Activated CD4-positive, alpha-beta T cell treated with anti-CD3 and anti-CD28 coated beads, Interleukin-2, Interleukin-6, amounts not matched to agents 100 ng/mL and 50 ng/mL, durations not matched to agents 16 hours and 8 hours (primary cell): ENCODE data around the gene WDR6.
A peak's percentile ranks its signal among the peaks of the same experiment; 100 is the strongest.
"Not testable (repeated sequence)": the region's sequence is repeated elsewhere in the genome, so short reads cannot be mapped to it uniquely, and the experiment has no call there.

Source experiments
- DNase-seq: peaks from one replicate; pipeline ENCODE4 v3.0.0-alpha.2; 2020

The WDR6 gene

DNA sequence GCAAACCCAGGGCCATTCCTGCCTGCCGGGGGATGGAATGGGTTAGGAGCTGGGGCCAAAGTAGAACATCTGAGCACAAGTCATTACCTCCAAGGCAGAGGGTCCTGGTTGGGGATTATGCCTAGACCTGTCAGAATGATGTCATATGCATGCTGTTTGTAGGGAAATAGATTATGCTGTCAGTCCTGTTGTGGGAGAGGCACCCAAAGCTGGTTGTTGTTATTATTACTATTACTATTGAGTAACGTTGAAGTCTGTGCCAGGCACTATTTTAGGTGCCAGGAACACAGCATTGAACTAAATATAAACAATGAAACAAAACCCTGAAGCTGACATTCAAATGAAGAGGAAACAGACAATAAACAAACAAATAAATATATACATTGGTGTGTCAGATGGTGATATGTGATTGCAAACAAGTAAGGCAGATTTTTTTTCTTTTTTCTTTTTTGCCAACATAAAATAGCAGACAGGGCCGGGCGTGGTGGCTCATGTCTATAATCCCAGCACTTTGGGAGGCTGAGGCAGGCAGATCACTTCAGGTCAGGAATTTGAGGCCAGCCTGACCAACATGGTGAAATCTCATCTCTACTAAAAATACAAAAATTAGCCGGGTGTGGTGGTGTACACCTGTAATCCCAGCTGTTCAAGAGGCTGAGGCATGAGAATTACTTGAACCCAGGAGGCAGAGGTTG, 15.2 kb upstream of the WDR6 start:
- DNase-seq, result no peak

DNA sequence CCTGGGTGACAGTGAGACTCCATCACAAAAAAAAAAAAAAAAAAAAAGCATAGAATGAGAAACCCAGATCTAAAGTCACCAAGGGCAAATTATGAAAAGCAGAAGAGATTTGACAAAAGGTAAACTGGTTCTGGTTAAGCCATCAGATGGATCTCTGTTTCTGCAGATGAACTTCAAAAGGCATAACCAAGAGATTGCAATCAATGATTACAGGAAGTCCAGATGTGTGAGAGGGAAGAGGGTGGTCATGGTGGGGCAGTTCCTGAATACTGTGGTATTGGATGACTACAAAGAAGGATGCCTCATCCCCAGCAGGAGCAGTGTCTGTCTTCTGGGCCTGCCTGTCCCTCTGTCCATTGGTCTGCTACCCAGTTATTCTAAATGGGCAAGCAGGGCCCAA, 13.4 kb upstream of the WDR6 start:
- no peak for DNase-seq

DNA sequence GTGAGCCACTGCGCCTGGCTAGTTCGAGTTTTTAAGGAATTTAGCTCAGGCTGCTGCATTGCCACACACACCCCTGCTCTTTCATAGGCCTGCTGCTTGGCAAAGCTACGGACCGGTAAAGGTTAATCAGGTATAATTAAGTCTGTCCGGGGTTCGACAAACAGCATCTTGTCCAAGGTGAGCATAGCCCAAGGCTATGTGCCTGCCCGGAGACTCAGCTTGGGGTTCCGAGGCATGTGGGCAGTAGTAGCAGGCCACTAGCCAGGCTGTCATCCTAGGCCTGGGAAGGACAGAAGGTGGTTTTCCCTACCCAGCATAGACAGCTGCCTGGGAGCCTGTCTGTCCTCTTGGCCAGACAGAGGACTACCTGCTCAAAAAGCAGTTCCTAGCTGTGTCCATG, 10.6 kb upstream of the WDR6 start:
- DNase-seq, result no peak

DNA sequence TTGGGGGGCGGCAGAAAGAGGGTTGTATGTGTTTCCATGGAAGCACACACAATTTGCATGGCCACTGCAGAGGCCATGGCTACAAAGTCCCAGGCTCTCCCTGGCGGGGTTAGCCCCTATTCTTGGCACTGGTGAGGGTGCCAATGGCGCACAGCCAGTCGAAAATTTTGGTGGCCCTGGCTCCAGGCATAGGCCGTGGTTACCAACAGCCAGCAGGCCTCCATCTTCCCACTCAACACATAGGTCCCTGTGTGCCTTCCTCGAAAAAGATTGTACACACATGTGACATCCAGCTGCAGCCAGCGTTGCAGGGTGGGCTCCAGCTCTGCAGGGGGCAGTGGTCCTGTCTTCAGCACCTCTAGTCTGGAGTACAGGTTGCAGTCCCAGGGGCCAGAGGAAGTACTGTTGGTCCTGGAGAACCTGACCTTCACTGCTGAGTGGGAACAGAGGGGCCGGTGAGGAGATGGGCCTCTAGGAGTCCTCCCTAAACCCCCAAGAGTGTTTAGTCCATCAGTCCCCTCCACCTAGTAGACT, 10.0 kb upstream of the WDR6 start:
- DNase-seq, result no peak

DNA sequence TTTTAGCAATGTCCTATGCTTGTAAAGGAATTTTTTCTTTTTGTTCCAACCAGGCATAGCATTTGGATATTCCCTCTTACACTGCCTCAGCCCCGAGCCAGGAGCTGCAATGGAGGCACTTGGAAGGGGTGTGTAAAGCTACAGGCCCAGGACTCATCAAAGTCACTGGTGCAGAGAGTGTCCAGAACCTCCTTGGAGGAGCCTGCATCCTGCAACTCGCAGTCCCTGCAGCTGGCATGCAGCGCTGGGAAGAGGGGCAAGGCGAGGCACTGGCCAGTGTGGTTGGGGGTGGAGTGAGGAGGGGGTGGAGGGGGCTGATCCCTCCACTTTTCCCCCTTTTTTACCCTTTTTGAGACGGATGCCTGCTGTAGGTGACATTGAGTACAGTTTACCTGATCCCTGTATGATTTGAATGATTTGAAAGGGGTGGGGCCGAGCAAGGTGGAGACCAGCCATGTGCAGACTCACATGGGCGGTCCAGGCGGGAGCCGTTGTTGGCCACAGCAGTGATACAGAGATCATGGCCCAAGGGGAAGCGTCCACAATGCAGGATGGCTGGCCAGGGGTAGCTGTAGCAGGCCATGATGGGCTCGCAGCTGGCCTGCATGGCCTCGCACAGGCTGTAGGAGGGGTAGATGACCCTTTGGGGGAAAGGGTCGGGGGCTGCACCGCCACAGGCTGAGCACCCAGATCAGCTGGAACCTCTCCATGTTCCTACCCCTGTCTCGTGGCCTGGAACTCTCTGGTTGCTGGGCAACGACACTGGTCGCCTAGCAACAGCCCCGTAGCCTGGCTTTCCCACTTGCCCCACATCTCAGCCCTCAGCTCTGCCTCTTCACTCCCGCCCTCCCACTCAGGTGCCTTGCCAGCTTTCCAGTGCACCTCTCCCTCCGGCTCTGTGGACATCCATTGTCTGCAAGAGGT, 9.2 kb upstream of the WDR6 start:
- no peak for DNase-seq

DNA sequence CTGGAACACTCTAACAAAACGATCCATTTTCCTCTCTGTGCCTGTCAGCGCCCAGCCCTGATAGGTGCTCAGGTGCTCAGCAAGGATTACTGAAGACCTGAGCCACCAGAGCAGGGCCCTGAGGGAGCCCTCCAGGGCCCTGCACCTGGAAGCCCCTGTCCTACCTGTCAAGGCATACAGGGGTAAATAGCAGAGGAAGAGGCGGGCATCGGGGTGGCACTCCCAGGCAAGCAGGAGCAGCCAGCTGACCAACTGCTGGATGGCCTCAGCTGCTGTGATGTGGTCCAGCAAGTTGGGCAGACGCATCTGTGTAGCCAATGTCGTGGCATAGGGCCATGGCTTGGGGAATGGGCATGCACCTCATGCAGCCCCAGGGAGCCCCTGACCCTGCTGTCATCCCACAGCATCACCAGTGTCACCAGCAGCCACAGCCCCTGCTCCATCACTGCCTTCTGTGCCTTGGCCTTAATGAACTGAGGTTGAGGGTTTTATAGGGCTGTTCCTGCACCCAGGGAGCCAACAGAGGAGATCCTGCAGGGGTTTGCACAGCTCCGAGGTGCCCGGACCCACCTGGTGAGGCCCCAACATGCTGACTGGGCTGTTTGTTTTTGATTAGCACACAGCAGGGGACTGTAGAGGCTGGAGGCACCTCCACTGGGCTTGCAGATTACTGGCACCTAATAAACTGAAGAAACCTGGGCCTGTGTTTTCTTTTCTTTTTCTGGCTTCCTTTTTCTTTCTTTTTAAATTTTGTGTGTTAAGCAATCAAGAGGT, 7.9 kb upstream of the WDR6 start:
- no peak for DNase-seq

DNA sequence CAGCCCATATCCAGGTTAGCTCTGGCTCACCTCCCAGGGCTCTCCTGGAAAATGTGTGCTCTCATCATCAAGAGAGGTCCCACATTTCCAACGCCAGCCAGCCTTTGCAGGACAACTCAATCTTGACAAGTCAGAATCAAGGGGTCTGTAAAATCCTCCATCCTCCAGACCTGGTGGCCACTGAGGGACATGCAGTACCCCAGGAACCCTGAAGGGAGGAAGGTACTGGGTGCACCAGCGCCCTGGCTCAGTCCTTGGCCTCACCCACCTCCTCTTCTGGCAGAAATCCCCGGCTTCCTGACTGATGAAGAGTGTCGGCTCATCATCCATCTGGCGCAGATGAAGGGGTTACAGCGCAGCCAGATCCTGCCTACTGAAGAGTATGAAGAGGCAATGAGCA, 6.0 kb upstream of the WDR6 start:
- DNase-seq, result no peak

DNA sequence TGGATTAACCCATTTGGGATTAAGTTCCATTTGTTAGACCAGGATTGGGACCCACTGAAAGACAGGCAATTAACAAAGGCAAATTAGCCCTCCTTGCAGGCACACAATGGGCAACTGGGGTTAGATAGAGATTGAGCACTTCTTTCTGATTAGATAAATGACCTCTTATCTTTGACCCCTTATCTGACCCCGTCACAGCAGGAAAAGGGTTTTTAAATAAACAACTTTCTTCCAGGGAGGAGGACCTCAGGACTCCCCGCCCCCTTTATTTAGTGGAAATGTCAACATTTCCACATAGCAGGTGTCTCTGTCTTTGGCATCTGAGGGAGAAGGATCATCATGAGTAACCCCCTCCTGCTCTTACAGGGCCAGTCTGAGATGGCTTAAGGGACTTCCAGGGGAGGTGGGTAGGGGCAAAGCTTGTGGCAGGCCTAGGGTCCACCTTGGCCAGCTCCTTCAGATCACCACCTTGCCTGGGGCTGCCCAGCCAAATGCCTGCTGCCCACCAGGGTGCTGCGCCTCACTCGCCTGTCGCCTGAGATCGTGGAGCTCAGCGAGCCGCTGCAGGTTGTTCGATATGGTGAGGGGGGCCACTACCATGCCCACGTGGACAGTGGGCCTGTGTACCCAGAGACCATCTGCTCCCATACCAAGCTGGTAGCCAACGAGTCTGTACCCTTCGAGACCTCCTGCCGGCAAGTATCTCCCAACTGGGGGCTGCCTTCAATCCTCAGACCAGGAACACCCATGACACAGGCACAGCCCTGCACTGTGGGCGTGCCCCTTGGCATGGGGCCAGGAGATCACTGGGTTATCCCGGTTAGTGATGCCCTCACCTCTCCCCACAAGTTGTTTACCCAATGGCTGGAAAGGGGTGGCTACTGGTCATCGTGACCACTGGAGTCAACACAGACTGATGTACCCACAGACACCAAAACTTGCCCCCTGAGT, 2.6 kb upstream of the WDR6 start:
- no peak for DNase-seq

DNA sequence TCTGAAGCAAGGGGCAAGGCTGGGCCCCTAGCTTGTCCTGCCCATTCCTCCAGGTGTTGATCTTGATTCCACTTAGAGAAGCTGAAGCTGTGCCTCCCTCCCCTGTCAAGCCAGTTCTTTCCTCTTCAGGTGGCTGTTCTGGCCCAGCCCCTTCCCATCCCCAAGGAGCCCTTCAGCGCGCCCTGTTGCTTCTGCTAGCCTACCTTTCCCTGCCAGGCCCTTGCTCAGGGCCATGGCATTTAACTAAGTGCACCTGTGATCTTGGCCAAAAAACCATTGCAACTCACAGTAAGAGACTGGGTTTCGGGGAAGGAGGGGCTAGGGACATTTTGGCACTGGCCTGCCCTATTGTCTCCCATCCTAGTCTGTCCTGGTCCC, 1.9 kb upstream of the WDR6 start:
- DNase-seq, result no peak

DNA sequence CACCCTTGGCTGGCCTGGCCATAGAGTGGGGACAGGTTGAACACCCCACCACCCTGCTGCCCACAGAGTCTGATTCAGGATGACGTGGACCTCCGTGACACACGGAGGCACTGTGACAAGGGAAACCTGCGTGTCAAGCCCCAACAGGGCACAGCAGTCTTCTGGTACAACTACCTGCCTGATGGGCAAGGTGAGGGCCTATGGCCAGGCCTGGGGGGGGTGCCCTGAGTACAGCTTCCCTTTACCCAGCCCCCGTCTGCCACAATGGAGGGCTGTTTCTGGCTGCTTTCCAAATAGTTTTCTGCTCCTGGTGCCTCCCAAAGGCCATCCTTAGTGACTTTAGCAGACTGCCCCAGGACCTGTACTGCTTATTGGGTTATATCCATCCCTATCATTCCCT, 1.2 kb upstream of the WDR6 start:
- DNase-seq, result no peak

DNA sequence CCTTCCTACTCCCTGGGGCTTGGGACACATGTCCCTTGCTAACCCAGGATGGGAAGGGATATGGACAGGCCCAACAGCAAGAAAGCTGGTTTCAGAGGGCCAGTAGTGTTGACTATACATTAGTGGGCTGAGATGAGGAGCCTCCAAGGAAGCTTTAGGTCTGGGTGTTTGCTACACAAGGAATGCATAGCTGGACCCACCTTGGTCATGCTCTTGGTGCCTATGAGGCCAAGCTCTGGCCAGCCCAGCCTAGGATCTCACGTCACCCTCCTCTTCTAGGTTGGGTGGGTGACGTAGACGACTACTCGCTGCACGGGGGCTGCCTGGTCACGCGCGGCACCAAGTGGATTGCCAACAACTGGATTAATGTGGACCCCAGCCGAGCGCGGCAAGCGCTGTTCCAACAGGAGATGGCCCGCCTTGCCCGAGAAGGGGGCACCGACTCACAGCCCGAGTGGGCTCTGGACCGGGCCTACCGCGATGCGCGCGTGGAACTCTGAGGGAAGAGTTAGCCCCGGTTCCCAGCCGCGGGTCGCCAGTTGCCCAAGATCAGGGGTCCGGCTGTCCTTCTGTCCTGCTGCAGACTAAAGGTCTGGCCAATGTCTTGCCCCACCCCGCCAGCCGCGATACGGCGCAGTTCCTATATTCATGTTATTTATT, 653 bp upstream of the WDR6 start:
- no peak for DNase-seq

DNA sequence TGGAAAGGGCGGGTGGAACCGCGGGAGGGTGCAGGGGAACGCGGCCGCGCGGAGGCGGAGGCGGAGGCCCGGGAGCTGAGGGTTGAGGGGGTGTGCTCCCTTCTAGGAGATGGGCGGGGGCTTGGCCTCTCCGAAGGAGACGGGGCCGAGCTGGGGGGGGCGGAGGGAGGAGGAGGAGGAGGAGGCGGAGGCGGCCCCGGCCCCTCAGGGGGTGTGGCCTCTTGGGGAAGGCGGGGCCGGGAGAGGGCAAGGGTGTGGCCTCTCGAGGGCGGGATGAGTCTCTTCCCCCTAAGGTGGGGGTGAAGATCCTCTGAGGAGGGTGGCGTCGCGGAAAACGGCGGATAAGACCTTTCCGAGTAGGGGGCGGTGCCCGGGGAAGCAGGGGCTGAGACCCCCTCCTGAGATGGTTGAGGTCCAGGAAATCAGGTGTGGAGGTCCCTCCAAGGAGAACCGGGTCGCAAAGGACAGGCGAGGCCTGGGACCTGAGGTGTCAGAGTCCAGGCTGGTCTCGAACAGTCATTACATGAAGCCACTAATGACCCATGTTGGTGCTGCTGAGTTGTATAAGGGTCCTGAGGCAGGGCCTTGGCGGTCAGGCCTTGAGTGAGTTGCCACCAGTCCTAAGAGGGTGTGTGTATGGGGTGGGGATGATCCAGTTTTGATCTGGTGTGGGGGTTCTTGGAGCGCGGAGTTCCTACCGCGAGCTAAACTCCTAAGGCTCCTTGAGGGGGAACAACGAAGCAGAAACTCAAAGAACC, 759 bp downstream of the WDR6 start:
- DNase-seq, result peak; percentile 95

DNA sequence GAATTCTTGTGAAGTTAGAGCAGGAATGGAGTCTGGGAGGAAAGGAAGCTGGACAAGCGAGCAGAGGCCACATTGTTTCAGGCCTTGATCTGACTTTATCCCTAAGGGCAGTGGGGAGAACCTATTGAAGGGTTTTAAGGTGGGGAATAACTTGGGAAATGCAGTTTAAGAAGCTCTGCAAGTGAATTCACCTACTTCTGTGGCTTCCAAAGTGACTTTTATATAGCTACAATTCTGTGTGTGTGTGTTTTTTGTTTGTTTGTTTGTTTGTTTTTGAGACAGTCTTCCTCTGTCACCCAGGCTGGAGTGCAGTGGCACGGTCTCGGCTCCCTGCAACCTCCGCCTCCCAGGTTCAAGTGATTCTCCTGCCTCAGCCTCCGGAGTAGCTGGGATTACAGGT, 1.4 kb downstream of the WDR6 start:
- DNase-seq, result not testable (repeated sequence)

DNA sequence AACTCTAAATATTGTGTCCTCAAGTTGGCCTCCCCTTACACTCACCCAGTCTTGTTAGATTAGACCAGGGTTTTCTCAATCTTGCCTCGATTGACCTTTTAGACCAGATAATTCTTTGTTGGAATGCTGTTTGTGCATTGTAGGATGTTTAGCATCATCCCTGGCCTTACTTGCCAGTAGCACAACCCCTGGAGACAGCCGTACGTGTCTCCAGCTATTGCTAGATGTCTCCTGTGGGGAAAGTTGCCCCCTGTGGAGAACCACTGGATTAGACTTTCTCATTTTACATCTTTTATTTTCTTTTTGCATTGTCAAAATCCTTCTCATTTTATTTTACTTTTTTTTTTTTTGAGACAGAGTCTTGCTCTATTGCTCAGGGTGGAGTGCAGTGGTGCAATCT, 2.2 kb downstream of the WDR6 start:
- no peak for DNase-seq

DNA sequence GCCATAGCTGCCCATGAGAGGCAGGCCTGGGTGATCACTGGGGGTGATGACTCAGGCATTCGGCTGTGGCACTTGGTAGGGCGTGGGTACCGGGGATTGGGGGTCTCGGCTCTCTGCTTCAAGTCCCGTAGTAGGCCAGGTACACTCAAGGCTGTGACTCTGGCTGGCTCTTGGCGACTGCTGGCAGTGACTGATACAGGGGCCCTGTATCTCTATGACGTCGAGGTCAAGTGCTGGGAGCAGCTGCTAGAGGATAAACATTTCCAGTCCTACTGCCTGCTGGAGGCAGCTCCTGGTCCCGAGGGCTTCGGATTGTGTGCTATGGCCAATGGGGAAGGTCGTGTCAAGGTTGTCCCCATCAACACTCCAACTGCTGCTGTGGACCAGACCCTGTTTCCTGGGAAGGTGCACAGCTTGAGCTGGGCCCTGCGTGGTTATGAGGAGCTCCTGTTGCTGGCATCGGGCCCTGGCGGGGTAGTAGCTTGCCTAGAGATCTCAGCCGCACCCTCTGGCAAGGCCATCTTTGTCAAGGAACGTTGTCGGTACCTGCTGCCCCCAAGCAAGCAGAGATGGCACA, 5.3 kb downstream of the WDR6 start:
- DNase-seq, result no peak

DNA sequence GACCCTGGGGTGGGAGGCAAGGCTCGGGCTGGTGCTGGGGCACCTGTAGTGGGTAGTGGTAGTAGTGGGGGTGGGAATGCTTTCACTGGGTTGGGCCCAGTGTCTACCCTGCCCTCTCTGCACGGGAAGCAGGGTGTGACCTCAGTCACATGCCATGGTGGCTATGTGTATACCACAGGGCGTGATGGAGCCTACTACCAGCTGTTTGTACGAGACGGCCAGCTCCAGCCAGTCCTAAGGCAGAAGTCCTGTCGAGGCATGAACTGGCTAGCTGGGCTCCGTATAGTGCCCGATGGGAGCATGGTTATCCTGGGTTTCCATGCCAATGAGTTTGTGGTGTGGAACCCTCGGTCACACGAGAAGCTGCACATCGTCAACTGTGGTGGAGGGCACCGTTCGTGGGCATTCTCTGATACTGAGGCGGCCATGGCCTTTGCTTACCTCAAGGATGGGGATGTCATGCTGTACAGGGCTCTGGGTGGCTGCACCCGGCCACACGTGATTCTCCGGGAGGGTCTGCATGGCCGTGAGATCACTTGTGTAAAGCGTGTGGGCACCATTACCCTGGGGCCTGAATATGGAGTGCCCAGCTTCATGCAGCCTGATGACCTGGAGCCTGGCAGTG, 6.0 kb downstream of the WDR6 start:
- DNase-seq, result no peak

DNA sequence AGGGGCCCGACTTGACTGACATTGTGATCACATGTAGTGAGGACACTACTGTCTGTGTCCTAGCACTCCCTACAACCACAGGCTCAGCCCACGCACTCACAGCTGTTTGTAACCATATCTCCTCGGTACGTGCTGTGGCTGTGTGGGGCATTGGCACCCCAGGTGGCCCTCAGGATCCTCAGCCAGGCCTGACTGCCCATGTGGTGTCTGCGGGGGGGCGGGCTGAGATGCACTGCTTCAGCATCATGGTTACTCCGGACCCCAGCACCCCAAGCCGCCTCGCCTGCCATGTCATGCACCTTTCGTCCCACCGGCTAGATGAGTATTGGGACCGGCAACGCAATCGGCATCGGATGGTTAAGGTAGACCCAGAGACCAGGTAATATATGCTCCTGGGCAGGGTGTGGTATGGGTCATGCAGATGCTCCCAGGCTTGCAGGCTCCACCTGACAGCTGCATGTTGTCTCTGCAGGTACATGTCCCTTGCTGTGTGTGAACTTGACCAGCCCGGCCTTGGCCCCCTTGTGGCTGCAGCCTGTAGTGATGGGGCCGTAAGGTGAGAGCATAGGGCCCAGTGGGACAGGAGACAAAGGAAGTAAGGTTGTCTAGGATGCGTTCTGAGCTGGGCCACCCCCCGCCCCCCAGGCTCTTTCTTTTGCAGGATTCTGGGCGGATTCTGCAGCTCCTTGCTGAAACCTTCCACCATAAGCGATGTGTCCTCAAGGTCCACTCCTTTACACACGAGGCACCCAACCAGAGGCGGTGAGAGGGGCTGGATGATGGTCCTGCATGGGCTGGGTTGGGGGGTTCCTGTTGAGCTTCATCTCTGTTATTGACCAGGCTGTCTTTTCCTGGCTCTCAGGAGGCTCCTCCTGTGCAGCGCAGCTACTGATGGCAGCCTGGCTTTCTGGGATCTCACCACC, 6.8 kb downstream of the WDR6 start:
- peak; percentile 66 for DNase-seq

DNA sequence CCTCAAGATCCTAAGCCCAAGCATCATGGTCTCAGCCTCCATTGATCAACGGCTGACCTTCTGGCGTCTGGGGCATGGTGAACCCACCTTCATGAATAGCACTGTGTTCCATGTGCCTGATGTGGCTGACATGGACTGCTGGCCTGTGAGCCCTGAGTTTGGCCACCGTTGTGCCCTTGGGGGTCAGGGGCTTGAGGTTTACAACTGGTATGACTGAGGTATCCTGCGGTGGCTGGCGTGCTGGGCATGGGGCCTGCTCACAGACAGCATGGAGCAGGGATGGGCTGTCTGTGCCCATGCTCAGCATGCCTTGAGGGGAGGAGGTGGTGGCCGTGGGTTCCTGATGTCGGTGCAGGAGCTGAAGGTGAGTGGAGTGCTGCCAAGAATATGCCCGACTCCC, 7.9 kb downstream of the WDR6 start:
- no peak for DNase-seq

DNA sequence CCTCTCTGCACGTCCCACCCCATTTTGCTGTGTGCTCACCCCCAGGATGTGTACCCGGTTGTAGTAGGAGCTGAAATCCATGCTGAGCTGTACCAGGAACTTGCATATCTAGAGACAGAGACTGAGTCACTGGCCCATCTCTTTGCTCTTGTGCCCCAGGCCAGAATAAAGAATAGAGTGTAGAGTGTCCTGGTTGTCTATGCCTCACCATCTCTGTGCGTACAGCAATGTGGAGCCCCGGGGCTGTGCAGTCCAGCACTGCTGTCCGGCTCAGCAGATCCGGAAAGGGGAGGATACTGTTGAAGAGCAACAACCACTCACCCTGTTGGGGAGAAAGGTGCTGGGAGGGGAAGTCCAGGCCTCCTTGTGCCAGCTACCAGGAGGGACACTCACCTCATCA, 8.6 kb downstream of the WDR6 start:
- DNase-seq, result no peak
